Right lung (tissue), 5 donors: Measurements from ENCODE around the gene UNC79. TPM values are rescaled to one million over a fixed set of nuclear protein-coding genes. Genes with fewer than 3 reads are reported as not detected.

ENCODE experiments used
- DNase-seq, 2 donors: peaks; one replicate each; pipeline ENCODE4 v3.0.0-alpha.2; 2013
- polyA plus RNA-seq, 5 donors: library from polyadenylated mRNA; unstranded; fragments of 120-200 nt; gene quantifications; one replicate each; pipeline versions ENCODE4 v1.2.1 to v1.2.3, GENCODE V29; 2013; ENCODE audit warnings: inconsistent platforms in 1 of 5, low replicate concordance in 1 of 5; ENCODE audit not compliant: insufficient read length in 5 of 5, insufficient read depth in 1 of 5

Gene UNC79
- polyA plus RNA-seq, 5 donors = 0.31 to 0.59 (median 0.55) TPM

GRCh38 chr14:93663317-93663716 is 232.6 kb downstream of the UNC79 start:
- no peak for DNase-seq

GRCh38 chr14:93665169-93665568 is 234.4 kb downstream of the UNC79 start:
- no peak for DNase-seq

- no peak for DNase-seq
These were observed 238.9 kb downstream of the UNC79 start for GRCh38 chr14:93669632-93670031.

GRCh38 chr14:93674343-93674742 is 243.6 kb downstream of the UNC79 start:
- DNase-seq = no peak

- DNase-seq = no peak
These were observed 244.9 kb downstream of the UNC79 start for GRCh38 chr14:93675651-93676050.

- DNase-seq = no peak
These were observed 245.7 kb downstream of the UNC79 start for GRCh38 chr14:93676416-93676958.

GRCh38 chr14:93682459-93682858 is 251.7 kb downstream of the UNC79 start:
- no peak for DNase-seq

- DNase-seq = no peak
These were observed 252.5 kb downstream of the UNC79 start for GRCh38 chr14:93683226-93683625.

GRCh38 chr14:93685121-93685895 is 254.6 kb downstream of the UNC79 start:
- no peak for DNase-seq

- no peak for DNase-seq
These were observed 255.5 kb downstream of the UNC79 start for GRCh38 chr14:93686268-93686667.

GRCh38 chr14:93688239-93688666 is 257.5 kb downstream of the UNC79 start:
- DNase-seq = no peak

GRCh38 chr14:93688820-93689219 is 258.1 kb downstream of the UNC79 start:
- DNase-seq = no peak

- no peak for DNase-seq
These were observed 259.4 kb downstream of the UNC79 start for GRCh38 chr14:93690146-93690545.

GRCh38 chr14:93691042-93691780 is 260.5 kb downstream of the UNC79 start:
- no peak for DNase-seq

- DNase-seq = no peak
These were observed 263.2 kb downstream of the UNC79 start for GRCh38 chr14:93693914-93694313.

GRCh38 chr14:93700928-93701327 is 270.2 kb downstream of the UNC79 start:
- DNase-seq = no peak

- DNase-seq = no peak
These were observed 270.8 kb downstream of the UNC79 start for GRCh38 chr14:93701562-93701961.

- no peak for DNase-seq
These were observed 272.2 kb downstream of the UNC79 start for GRCh38 chr14:93702946-93703345.

GRCh38 chr14:93703941-93704340 is 273.2 kb downstream of the UNC79 start:
- no peak for DNase-seq

- DNase-seq = no peak
These were observed 274.9 kb downstream of the UNC79 start for GRCh38 chr14:93705513-93706156.

GRCh38 chr14:93706360-93706955 is 275.7 kb downstream of the UNC79 start:
- DNase-seq = no peak

- DNase-seq = no peak
These were observed 276.7 kb downstream of the UNC79 start for GRCh38 chr14:93707475-93707874.
